Gastrocnemius medialis (tissue), 4 donors: ENCODE results near the gene SERPINB10. TPM values are rescaled to one million over a fixed set of nuclear protein-coding genes. Genes with fewer than 3 reads are reported as not detected.
A peak's percentile ranks its signal among the peaks of the same experiment; 100 is the strongest.

Experiments used
- ATAC-seq, 2 donors: fragments of 150-250 bp; one replicate each; pipeline ENCODE4 v1.9.1; 2016
- DNase-seq, 2 donors: peaks; one replicate each; pipeline ENCODE4 v3.0.0-alpha.2; 2019
- H3K27ac ChIP-seq, 4 donors: fragments of 200-600 bp; sonication (generic); 1 replicate in 1 of 4; 2 replicates in 3 of 4; pipeline ENCODE4 v1.5.1; 2016 to 2018; ENCODE audit warnings: mild to moderate bottlenecking in 2 of 4, moderate library complexity in 1 of 4
- H3K27me3 ChIP-seq, 3 donors: fragments of 200-600 bp; sonication (generic) in 2 of 3; 1 replicate in 1 of 3; 2 replicates in 2 of 3; pipeline versions ENCODE4 v1.5.1 to v1.6.0; 2016 to 2019; ENCODE audit warnings: mild to moderate bottlenecking in 1 of 3, moderate library complexity in 1 of 3
- H3K36me3 ChIP-seq, 2 donors: fragments of 200-600 bp; sonication (generic) in 1 of 2; one replicate each; pipeline ENCODE4 v1.5.1; 2017 to 2018
- H3K4me1 ChIP-seq, 2 donors: fragments of 200-600 bp; sonication (generic) in 1 of 2; one replicate each; pipeline ENCODE4 v1.5.1; 2016 to 2017; ENCODE audit warnings: mild to moderate bottlenecking in 2 of 2
- H3K4me3 ChIP-seq, 4 donors: fragments of 200-600 bp; sonication (generic) in 3 of 4; 1 replicate in 1 of 4; 2 replicates in 3 of 4; pipeline ENCODE4 v1.5.1; 2016 to 2019; ENCODE audit warnings: mild to moderate bottlenecking in 2 of 4
- H3K9me3 ChIP-seq, 3 donors: fragments of 200-600 bp; sonication (generic) in 2 of 3; 1 replicate in 1 of 3; 2 replicates in 2 of 3; pipeline ENCODE4 v1.5.1; 2016 to 2019
- CTCF ChIP-seq, 5 experiments: fragments of 450-650 bp in 3 of 5; fragments of 200-600 bp in 2 of 5; sonication (generic) in 2 of 5; IDR thresholded peaks in 4 of 5; conservative IDR thresholded peaks in 1 of 5; 1 replicate in 4 of 5; 2 replicates in 1 of 5; pipeline ENCODE4 v1.5.1; 2016 to 2019; ENCODE audit warnings: antibody characterized with exemption in 5 of 5, mild to moderate bottlenecking in 3 of 5, moderate library complexity in 3 of 5
- POLR2A ChIP-seq, 2 donors: fragments of 450-650 bp; IDR thresholded peaks; one replicate each; pipeline ENCODE4 v1.6.1; 2017; ENCODE audit warnings: antibody characterized with exemption in 2 of 2, mild to moderate bottlenecking in 2 of 2, moderate library complexity in 2 of 2
- in situ Hi-C, 4 donors: fragments of 200-750 bp; cut with MboI; loops; one replicate each; pipeline versions ENCODE4 v1.15.0 to v1.8.0; 2017; ENCODE audit warnings: low sequenced_read_pairs in 4 of 4
- intact Hi-C: fragments of 100-400 bp; cut with DNase I; formaldehyde crosslinking; loops from one replicate; pipeline ENCODE4 v1.15.1; 2023; ENCODE audit warnings: low total_unique reads
- total RNA-seq, 4 donors: library from RNA; depleted of rRNA; stranded (reverse); fragments of >200 nt; gene quantifications; one replicate each; pipeline versions ENCODE4 v1.1.0 to v1.2.3, GENCODE V29; 2016

SERPINB10 gene
- total RNA-seq, 4 donors from 2014 or later = not detected

GRCh38 chr18:63977040-63977439, 69.3 kb downstream of the SERPINB10 start:
- no peak overlapping the region for H3K27ac ChIP-seq
- no peak for DNase-seq
- ATAC-seq = no peak
- no peaks in the 10 kb centered on the region for H3K27me3 ChIP-seq
- peaks cover 0 to 1% of the 10 kb centered on the region in 2 donors for H3K36me3 ChIP-seq
- no peaks in the 10 kb centered on the region for H3K9me3 ChIP-seq
- no peak for TF ChIP-seq POLR2A (IDR thresholded peaks at IDR 0.05)
- no peak for TF ChIP-seq CTCF (IDR thresholded peaks at IDR 0.05 in 4 of 5, conservative IDR thresholded peaks at IDR 0.05 in 1 of 5)
- intact Hi-C loops = loop anchor here (10.0 kb wide), 1 partner anchor 462 kb away; no protein-coding TSS in a partner anchor
- peaks cover 0 to 7% of the 10 kb centered on the region in 2 donors for H3K4me1 ChIP-seq
- no peak overlapping the region for H3K4me3 ChIP-seq
- in situ Hi-C loops = loop anchor here (25.0 kb wide), 1 partner anchor 465 kb away; no protein-coding TSS in a partner anchor

GRCh38 chr18:63979409-63979920, 71.7 kb downstream of the SERPINB10 start:
- Histone ChIP-seq H3K27ac (no peak overlapping the region), H3K4me1 (peaks cover 0 to 7% of the 10 kb centered on the region in 2 donors), H3K36me3 (peaks cover 0 to 10% of the 10 kb centered on the region in 2 donors), H3K9me3 (no peaks in the 10 kb centered on the region), H3K4me3 (peak overlapping the region in 3 of 4 donors; percentile 8 to 39 (median 10)), H3K27me3 (no peaks in the 10 kb centered on the region)
- peak; percentile 50 to 78 for ATAC-seq
- in situ Hi-C loops = loop anchor here (25.0 kb wide), 1 partner anchor 467 kb away; no protein-coding TSS in a partner anchor
- peak; percentile 9 to 23 for DNase-seq
- intact Hi-C loops = loop anchor here (10.0 kb wide), 1 partner anchor 465 kb away; no protein-coding TSS in a partner anchor
- TF ChIP-seq POLR2A (IDR thresholded peaks at IDR 0.05) = no peak
- TF ChIP-seq CTCF (IDR thresholded peaks at IDR 0.05 in 4 of 5, conservative IDR thresholded peaks at IDR 0.05 in 1 of 5) = peak; percentile 43 to 75 (median 55)

GRCh38 chr18:63980027-63980426, 72.3 kb downstream of the SERPINB10 start:
- Histone ChIP-seq H3K36me3 (peaks cover 0 to 10% of the 10 kb centered on the region in 2 donors), H3K4me3 (peak overlapping the region in 3 of 4 donors; percentile 8 to 39 (median 10)), H3K27ac (no peak overlapping the region), H3K27me3 (no peaks in the 10 kb centered on the region), H3K9me3 (no peaks in the 10 kb centered on the region), H3K4me1 (peaks cover 0 to 7% of the 10 kb centered on the region in 2 donors)
- intact Hi-C loops (no loop called here), in situ Hi-C loops (loop anchor here (25.0 kb wide), 1 partner anchor 468 kb away; no protein-coding TSS in a partner anchor)
- no peak for ATAC-seq
- TF ChIP-seq CTCF (IDR thresholded peaks at IDR 0.05 in 4 of 5, conservative IDR thresholded peaks at IDR 0.05 in 1 of 5) (no peak), POLR2A (IDR thresholded peaks at IDR 0.05) (no peak)
- no peak for DNase-seq

GRCh38 chr18:63980896-63981460, 73.2 kb downstream of the SERPINB10 start:
- Histone ChIP-seq H3K4me3 (no peak overlapping the region), H3K36me3 (peaks cover 0 to 10% of the 10 kb centered on the region in 2 donors), H3K27ac (no peak overlapping the region), H3K9me3 (no peaks in the 10 kb centered on the region), H3K4me1 (peaks cover 0 to 7% of the 10 kb centered on the region in 2 donors), H3K27me3 (no peaks in the 10 kb centered on the region)
- DNase-seq (no peak), ATAC-seq (no peak)
- intact Hi-C loops = no loop called here
- TF ChIP-seq CTCF (IDR thresholded peaks at IDR 0.05 in 4 of 5, conservative IDR thresholded peaks at IDR 0.05 in 1 of 5) (no peak), POLR2A (IDR thresholded peaks at IDR 0.05) (no peak)
- in situ Hi-C loops = loop anchor here (25.0 kb wide), 1 partner anchor 469 kb away; no protein-coding TSS in a partner anchor
